ENCODE measurements around the gene HEMK1. TPM values are rescaled to one million over a fixed set of nuclear protein-coding genes. Genes with fewer than 3 reads are reported as not detected.

The HEMK1 gene
- total and polyA plus RNA-seq, 2 of the 8 experiments (the other 6 are each of a cell fraction or from before 2014, with no cell fraction given) = 9.7 to 10.6 TPM

DNA sequence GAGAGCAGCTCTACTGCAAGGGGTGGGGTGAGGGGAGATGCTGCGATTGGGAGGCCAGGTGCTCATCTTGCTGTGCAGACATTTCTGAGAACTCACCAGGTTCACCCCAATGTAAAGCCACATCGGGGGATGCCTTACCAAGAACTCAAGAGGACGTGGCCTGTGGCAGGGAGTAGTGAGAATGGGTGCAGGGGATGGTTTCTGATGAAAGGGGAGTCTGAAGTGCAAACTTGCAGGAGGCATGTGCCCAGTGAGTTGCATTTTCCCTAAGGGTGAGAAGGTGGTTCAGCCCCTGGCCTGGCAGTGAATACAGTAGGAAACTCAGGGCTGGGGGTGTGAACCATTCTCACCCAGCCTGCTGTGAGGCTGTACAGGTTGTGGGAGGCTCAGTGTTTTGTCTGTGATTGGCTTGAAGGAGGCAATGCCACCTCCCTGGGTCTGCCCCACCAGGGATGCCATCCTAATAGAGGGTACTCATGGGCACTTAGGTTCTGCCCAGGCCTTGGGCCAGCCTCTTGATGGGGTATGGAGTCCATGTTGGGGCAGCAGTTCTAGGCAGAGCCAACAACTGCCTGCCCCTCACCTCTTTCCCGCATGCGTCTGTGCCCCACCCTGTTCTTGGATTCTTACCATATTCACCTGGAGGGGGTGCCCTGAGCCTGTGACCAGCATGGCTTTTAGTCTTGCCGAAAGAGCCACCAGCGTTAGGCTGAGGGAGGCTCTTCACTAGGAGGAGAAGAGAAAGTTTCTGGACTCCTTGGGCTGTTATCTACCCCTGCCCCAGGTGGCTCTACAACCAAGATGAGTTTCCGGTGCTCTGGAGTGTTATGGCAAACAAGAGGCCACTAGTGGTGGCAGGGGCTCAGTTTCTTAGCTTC, 4.5 kb downstream of the HEMK1 start (continued):
- no peak for TF ChIP-seq RAD21 (IDR thresholded peaks at IDR 0.05 in 1 of 2, conservative IDR thresholded peaks at IDR 0.05 in 1 of 2; ENCODE audit: low read depth in 2 of 2, low read length in 2 of 2)
- TF ChIP-seq, protein P1, sequence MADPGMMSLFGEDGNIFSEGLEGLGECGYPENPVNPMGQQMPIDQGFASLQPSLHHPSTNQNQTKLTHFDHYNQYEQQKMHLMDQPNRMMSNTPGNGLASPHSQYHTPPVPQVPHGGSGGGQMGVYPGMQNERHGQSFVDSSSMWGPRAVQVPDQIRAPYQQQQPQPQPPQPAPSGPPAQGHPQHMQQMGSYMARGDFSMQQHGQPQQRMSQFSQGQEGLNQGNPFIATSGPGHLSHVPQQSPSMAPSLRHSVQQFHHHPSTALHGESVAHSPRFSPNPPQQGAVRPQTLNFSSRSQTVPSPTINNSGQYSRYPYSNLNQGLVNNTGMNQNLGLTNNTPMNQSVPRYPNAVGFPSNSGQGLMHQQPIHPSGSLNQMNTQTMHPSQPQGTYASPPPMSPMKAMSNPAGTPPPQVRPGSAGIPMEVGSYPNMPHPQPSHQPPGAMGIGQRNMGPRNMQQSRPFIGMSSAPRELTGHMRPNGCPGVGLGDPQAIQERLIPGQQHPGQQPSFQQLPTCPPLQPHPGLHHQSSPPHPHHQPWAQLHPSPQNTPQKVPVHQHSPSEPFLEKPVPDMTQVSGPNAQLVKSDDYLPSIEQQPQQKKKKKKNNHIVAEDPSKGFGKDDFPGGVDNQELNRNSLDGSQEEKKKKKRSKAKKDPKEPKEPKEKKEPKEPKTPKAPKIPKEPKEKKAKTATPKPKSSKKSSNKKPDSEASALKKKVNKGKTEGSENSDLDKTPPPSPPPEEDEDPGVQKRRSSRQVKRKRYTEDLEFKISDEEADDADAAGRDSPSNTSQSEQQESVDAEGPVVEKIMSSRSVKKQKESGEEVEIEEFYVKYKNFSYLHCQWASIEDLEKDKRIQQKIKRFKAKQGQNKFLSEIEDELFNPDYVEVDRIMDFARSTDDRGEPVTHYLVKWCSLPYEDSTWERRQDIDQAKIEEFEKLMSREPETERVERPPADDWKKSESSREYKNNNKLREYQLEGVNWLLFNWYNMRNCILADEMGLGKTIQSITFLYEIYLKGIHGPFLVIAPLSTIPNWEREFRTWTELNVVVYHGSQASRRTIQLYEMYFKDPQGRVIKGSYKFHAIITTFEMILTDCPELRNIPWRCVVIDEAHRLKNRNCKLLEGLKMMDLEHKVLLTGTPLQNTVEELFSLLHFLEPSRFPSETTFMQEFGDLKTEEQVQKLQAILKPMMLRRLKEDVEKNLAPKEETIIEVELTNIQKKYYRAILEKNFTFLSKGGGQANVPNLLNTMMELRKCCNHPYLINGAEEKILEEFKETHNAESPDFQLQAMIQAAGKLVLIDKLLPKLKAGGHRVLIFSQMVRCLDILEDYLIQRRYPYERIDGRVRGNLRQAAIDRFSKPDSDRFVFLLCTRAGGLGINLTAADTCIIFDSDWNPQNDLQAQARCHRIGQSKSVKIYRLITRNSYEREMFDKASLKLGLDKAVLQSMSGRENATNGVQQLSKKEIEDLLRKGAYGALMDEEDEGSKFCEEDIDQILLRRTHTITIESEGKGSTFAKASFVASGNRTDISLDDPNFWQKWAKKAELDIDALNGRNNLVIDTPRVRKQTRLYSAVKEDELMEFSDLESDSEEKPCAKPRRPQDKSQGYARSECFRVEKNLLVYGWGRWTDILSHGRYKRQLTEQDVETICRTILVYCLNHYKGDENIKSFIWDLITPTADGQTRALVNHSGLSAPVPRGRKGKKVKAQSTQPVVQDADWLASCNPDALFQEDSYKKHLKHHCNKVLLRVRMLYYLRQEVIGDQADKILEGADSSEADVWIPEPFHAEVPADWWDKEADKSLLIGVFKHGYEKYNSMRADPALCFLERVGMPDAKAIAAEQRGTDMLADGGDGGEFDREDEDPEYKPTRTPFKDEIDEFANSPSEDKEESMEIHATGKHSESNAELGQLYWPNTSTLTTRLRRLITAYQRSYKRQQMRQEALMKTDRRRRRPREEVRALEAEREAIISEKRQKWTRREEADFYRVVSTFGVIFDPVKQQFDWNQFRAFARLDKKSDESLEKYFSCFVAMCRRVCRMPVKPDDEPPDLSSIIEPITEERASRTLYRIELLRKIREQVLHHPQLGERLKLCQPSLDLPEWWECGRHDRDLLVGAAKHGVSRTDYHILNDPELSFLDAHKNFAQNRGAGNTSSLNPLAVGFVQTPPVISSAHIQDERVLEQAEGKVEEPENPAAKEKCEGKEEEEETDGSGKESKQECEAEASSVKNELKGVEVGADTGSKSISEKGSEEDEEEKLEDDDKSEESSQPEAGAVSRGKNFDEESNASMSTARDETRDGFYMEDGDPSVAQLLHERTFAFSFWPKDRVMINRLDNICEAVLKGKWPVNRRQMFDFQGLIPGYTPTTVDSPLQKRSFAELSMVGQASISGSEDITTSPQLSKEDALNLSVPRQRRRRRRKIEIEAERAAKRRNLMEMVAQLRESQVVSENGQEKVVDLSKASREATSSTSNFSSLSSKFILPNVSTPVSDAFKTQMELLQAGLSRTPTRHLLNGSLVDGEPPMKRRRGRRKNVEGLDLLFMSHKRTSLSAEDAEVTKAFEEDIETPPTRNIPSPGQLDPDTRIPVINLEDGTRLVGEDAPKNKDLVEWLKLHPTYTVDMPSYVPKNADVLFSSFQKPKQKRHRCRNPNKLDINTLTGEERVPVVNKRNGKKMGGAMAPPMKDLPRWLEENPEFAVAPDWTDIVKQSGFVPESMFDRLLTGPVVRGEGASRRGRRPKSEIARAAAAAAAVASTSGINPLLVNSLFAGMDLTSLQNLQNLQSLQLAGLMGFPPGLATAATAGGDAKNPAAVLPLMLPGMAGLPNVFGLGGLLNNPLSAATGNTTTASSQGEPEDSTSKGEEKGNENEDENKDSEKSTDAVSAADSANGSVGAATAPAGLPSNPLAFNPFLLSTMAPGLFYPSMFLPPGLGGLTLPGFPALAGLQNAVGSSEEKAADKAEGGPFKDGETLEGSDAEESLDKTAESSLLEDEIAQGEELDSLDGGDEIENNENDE (IDR thresholded peaks at IDR 0.05; ENCODE audit: insufficient replicate concordance, low read length) = no peak
- TF ChIP-seq, protein P2, sequence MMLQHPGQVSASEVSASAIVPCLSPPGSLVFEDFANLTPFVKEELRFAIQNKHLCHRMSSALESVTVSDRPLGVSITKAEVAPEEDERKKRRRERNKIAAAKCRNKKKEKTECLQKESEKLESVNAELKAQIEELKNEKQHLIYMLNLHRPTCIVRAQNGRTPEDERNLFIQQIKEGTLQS (IDR thresholded peaks at IDR 0.05; ENCODE audit: insufficient read depth, low read depth, low read length) = no peak
